ENCODE data around the gene CUX1. TPM values are rescaled to one million over a fixed set of nuclear protein-coding genes. Genes with fewer than 3 reads are reported as not detected.

CUX1 gene
- total RNA-seq, 2 donors from 2014 or later, result 8.6 to 23.3 TPM

Other genes starting within 250 kb of the CUX1 start
- gene MYL10, start 188.3 kb upstream of the CUX1 start, total RNA-seq, result not detected

Measured in activated naive CD4-positive, alpha-beta T cell treated with anti-CD3 and anti-CD28 coated beads, Interleukin-2, amount 50 U/mL, for 72 hours (primary cell).